ENCODE measurements around the gene FEM1B. TPM values are rescaled to one million over a fixed set of nuclear protein-coding genes. Genes with fewer than 3 reads are reported as not detected.

The FEM1B gene
- polyA plus RNA-seq, 3 donors, result 51.8 to 62.9 (median 59.9) TPM

DNA sequence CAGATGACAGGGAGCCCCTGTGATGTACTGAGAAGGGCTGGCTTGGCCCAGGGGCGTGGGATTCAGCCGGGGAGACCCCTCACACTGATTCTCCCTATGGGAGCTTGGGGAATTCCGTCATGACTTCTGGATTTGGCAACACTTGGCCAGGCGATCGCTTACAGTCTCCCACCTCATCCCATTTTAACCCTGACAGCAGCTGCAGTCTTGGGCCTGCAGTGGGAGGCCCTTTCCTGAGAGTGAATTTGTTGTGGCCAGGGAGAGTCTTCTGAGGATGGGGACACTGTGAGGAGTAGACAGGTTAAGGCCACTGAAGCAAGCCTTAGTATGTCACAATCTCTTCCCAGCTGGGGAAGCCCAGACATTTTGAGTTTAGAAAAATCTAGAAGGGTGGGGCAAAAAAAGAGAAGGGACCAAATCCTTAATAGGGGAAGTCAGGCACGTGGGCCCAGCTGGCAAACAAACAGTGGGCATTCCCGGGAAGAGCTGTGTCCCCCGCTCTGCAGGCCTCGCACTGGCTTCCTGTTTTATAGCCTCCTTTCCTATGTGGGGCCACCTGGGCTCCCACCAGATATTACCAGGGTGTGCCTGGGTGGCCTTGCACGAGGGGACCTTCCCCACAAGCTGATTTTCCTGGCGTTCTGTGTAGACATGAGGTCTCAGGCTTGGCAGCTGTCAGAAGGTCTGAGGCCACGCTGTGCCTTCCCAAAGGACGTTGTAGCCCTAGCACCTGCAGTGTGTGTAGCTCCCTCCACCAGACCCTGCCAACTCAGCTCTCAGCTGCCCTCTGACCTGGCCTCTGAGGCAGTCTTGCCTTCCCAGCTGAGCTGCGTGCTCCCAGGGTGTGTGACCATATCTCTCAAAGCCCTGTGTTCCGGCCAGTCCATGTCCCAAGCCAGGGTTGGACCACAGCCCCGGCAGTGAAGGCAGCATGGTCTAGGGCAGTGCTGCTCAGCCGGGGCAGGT, 64.5 kb downstream of the FEM1B start:
- DNase-seq, result no peak

DNA sequence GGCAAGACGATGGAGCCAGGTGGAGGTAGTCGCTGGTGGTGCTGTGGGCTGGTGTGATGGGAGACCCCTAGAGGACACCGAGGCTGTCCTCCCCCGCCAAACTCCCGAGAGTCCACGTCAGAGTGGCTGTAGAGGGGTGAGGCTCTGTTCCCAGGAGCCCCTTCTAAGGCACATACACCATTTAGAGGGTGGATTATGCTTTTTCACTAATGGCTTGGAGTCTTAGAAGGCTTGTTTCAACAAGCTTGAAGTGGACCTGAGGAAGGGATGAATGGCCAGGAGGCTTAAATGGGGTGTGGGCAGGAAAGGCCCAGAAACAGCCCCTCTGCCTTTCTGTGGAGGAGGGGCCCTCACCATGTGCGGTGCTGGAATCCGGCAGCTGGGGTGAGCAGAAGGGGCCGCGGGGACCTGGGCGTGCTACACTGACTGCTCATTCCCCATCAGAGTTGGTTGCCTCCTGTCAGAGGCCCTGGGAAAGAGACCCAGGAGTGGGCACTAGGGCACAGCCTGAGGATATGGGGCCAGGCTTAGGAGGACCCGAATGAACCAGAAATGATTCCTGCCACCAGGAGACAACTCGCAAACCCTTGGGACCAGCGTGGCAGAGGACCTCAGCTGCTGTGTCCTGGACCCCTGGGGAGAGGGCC, 66.2 kb downstream of the FEM1B start:
- no peak for DNase-seq

DNA sequence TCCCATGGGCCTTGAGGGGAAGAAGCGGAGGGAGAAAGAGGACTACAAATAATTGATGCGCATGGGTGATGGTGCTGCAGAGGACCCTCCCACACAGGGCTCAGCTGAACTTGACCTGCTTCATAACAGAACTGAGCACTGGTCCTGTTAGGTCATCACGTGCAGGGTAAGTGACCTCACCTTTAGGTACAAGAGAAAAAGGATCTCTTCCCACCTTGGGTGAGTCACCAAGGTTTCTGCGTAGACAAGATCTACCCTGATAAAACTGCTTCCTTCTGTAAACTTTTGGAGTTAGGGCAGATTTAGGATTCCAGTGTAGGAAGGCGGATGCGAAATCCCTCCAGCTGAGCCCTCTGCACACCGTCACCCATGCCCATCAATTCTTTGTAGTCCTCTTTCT, 67.1 kb downstream of the FEM1B start:
- DNase-seq, result no peak

Other genes starting within 250 kb of the FEM1B start
- 10 to 100 TPM; 42.0 to 54.6 (median 51.0) TPM for gene PIAS1, start 223.4 kb upstream of the FEM1B start, polyA plus RNA-seq (ENCODE audit: insufficient read length in 3 of 3)
- gene CALML4, start 72.4 kb upstream of the FEM1B start, polyA plus RNA-seq (ENCODE audit: insufficient read length in 3 of 3), result 10 to 100 TPM; 32.3 to 36.8 (median 33.6) TPM
- 10 to 100 TPM; 38.9 to 51.6 (median 43.2) TPM for gene CLN6, start 48.0 kb upstream of the FEM1B start, polyA plus RNA-seq (ENCODE audit: insufficient read length in 3 of 3)
- gene ITGA11, start 154.4 kb downstream of the FEM1B start, polyA plus RNA-seq (ENCODE audit: insufficient read length in 3 of 3), result 1 to 10 TPM; 2.3 to 2.9 (median 2.6) TPM

Data from renal pelvis (tissue), 4 donors.